HG03520 (cell line): ENCODE data around the gene RASGRP4.
A peak's percentile ranks its signal among the peaks of the same experiment; 100 is the strongest.
"Not testable (repeated sequence)": the region's sequence is repeated elsewhere in the genome, so short reads cannot be mapped to it uniquely, and the experiment has no call there.

Source experiments
- ATAC-seq: cut with Tn5 transposase; IDR thresholded peaks from one replicate; pipeline ENCODE4 v1.9.1; 2021; ENCODE audit warnings: mild to moderate bottlenecking, moderate library complexity; ENCODE audit not compliant: unreplicated experiment

Gene RASGRP4

GRCh38 chr19:38417544-38418506 is 8.2 kb downstream of the RASGRP4 start:
- ATAC-seq, result no peak

GRCh38 chr19:38417146-38417543 is 8.9 kb downstream of the RASGRP4 start:
- ATAC-seq, result no peak

GRCh38 chr19:38413416-38413815 is 12.6 kb downstream of the RASGRP4 start:
- ATAC-seq, result no peak

GRCh38 chr19:38412961-38413360 is 13.1 kb downstream of the RASGRP4 start:
- ATAC-seq, result no peak

GRCh38 chr19:38412491-38412890 is 13.5 kb downstream of the RASGRP4 start:
- ATAC-seq, result no peak

- not testable (repeated sequence) for ATAC-seq
Measured at GRCh38 chr19:38411898-38412297, 14.1 kb downstream of the RASGRP4 start.

- no peak for ATAC-seq
Measured at GRCh38 chr19:38411041-38411712, 14.8 kb downstream of the RASGRP4 start.

- ATAC-seq, result not testable (repeated sequence)
Measured at GRCh38 chr19:38410407-38410806, 15.6 kb downstream of the RASGRP4 start.

- ATAC-seq, result no peak
Measured at GRCh38 chr19:38409631-38410133, 16.3 kb downstream of the RASGRP4 start.

GRCh38 chr19:38405276-38405675 is 20.7 kb downstream of the RASGRP4 start:
- no peak for ATAC-seq

GRCh38 chr19:38404858-38405257 is 21.2 kb downstream of the RASGRP4 start:
- ATAC-seq, result no peak

- ATAC-seq, result peak; percentile 84
Measured at GRCh38 chr19:38402967-38403674, 22.9 kb downstream of the RASGRP4 start, which contains the start of gene FAM98C. Gene FAM98C (plus strand): TSS chr19:38403093. CDS start chr19:38403154, 61 bp downstream.

GRCh38 chr19:38402623-38402966 is 23.4 kb downstream of the RASGRP4 start:
- no peak for ATAC-seq

GRCh38 chr19:38401148-38401547 is 24.9 kb downstream of the RASGRP4 start:
- no peak for ATAC-seq

- no peak for ATAC-seq
Measured at GRCh38 chr19:38400361-38400760, 25.7 kb downstream of the RASGRP4 start.

- no peak for ATAC-seq
Measured at GRCh38 chr19:38399537-38399936, 26.5 kb downstream of the RASGRP4 start.

GRCh38 chr19:38399081-38399480 is 26.9 kb downstream of the RASGRP4 start:
- ATAC-seq, result no peak

- ATAC-seq, result no peak
Measured at GRCh38 chr19:38395381-38396114, 30.5 kb downstream of the RASGRP4 start.

GRCh38 chr19:38394488-38394887 is 31.5 kb downstream of the RASGRP4 start:
- ATAC-seq, result no peak

GRCh38 chr19:38392707-38393308 is 33.2 kb downstream of the RASGRP4 start:
- ATAC-seq, result no peak
